HCT116 (cell line): ENCODE results near the gene CNTN4. TPM values are rescaled to one million over a fixed set of nuclear protein-coding genes. Genes with fewer than 3 reads are reported as not detected.

Source experiments
- ATAC-seq: fragments of 200-7000 bp; cut with Tn5 transposase; 2 replicates; pipeline ENCODE4 v1.9.1; 2020; ENCODE audit warnings: mild to moderate bottlenecking, moderate library complexity
- BruUV-seq: library from RNA; stranded (reverse); fragments of 400-500 nt; replicated peaks from 2 replicates; lab custom pipeline; 2021; lab: Mats Ljungman, UMichigan
- CTCF ChIA-PET: fragments of 300-600 bp; sonication (Branson Sonifier 250); formaldehyde crosslinking; loops from one replicate; lab custom pipeline; 2021; ENCODE audit warnings: antibody characterized with exemption; lab: Charles Lee
- POLR2A ChIA-PET: fragments of 300-600, 350-600 bp; sonication (Branson Sonifier 250); formaldehyde crosslinking; loops from one replicate; lab custom pipeline; 2021; ENCODE audit warnings: antibody characterized with exemption; lab: Charles Lee
- RAD21 ChIA-PET, 2 experiments: fragments of 300-600 bp; sonication (Branson Sonifier 250); formaldehyde crosslinking; loops; one replicate each; lab custom pipeline; 2023; ENCODE audit warnings: low total read pairs in 2 of 2; ENCODE audit not compliant: uncharacterized antibody in 2 of 2, unreplicated experiment in 2 of 2, low non-redundant PET in 1 of 2; lab: Charles Lee
- DNase-seq: peaks from one replicate; pipeline ENCODE4 v3.0.0-alpha.2; 2010; ENCODE audit warnings: low read depth, low spot score
- H2AFZ ChIP-seq: fragments of 200-600 bp; shearing (Covaris generic), sonication (generic); 2 replicates; pipeline ENCODE4 v1.6.1; 2017; ENCODE audit warnings: low read depth, mixed run types, mixed read lengths, antibody characterized with exemption, low read length; ENCODE audit not compliant: poor library complexity, severe bottlenecking
- H3K27ac ChIP-seq: 2 replicates; pipeline ENCODE4 v1.5.1; 2012; ENCODE audit warnings: low read depth, low read length
- H3K27me3 ChIP-seq: fragments of 200-600 bp; sonication (generic); 2 replicates; pipeline ENCODE4 v1.6.1; 2016; ENCODE audit warnings: mixed run types, low read length, mixed read lengths; ENCODE audit not compliant: insufficient read depth
- H3K36me3 ChIP-seq, 2 experiments: fragments of 200-500 bp in 1 of 2; fragments of 200-600 bp in 1 of 2; sonication (Bioruptor generic) in 1 of 2; sonication (generic) in 1 of 2; 2 replicates each; pipeline versions ENCODE4 v1.5.1 to v1.6.1; 2014 to 2016; ENCODE audit warnings: low read length in 2 of 2, inconsistent platforms in 1 of 2, mixed read lengths in 1 of 2, mixed run types in 1 of 2; ENCODE audit not compliant: insufficient read depth in 2 of 2, control insufficient read depth in 1 of 2
- H3K4me1 ChIP-seq, 2 experiments: fragments of 200-600 bp in 1 of 2; sonication (generic) in 1 of 2; 2 replicates each; pipeline versions ENCODE4 v1.5.1 to v1.6.1; 2012 to 2017; ENCODE audit warnings: low read length in 2 of 2, inconsistent platforms in 1 of 2, mild to moderate bottlenecking in 1 of 2, mixed read lengths in 1 of 2, mixed run types in 1 of 2, moderate library complexity in 1 of 2; ENCODE audit not compliant: insufficient read depth in 2 of 2, control insufficient read depth in 1 of 2
- H3K4me2 ChIP-seq: fragments of 200-600 bp; sonication (generic); 2 replicates; pipeline ENCODE4 v1.6.1; 2017; ENCODE audit warnings: mixed run types, low read length, mixed read lengths
- H3K4me3 ChIP-seq, 2 experiments: fragments of 200-600 bp in 1 of 2; sonication (generic) in 1 of 2; replicated peaks in 1 of 2; 2 replicates each; pipeline ENCODE4 v1.5.1; 2011 to 2016; ENCODE audit warnings: low read length in 2 of 2, control low read depth in 1 of 2, low read depth in 1 of 2, mild to moderate bottlenecking in 1 of 2, mixed read lengths in 1 of 2, mixed run types in 1 of 2
- H3K79me2 ChIP-seq: fragments of 200-600 bp; sonication (generic); 2 replicates; pipeline ENCODE4 v1.6.1; 2017; ENCODE audit warnings: mild to moderate bottlenecking, mixed run types, low read length, moderate library complexity, mixed read lengths; ENCODE audit not compliant: insufficient read depth
- H3K9ac ChIP-seq: fragments of 200-600 bp; sonication (generic); 2 replicates; pipeline ENCODE4 v1.6.1; 2016; ENCODE audit warnings: low read length, mixed read lengths
- H3K9me2 ChIP-seq: fragments of 200-600 bp; sonication (generic), shearing (Covaris generic); 2 replicates; pipeline ENCODE4 v1.6.1; 2017; ENCODE audit warnings: mixed run types, mild to moderate bottlenecking, moderate library complexity; ENCODE audit not compliant: insufficient read depth
- H3K9me3 ChIP-seq, 2 experiments: fragments of 200-500 bp in 1 of 2; fragments of 200-600 bp in 1 of 2; sonication (Bioruptor generic) in 1 of 2; sonication (generic) in 1 of 2; 2 replicates each; pipeline ENCODE4 v1.6.1; 2014 to 2017; ENCODE audit warnings: low read length in 2 of 2, mixed read lengths in 2 of 2, inconsistent platforms in 1 of 2, low read depth in 1 of 2, mild to moderate bottlenecking in 1 of 2, mixed run types in 1 of 2, moderate library complexity in 1 of 2; ENCODE audit not compliant: control insufficient read depth in 1 of 2, insufficient read depth in 1 of 2
- H4K20me1 ChIP-seq: fragments of 200-600 bp; sonication (generic), shearing (Covaris generic); 2 replicates; pipeline ENCODE4 v1.6.1; 2017; ENCODE audit warnings: mixed run types, mild to moderate bottlenecking, moderate library complexity; ENCODE audit not compliant: insufficient read depth
- CTCF ChIP-seq, 3 experiments: fragments of 200-600 bp in 1 of 3; sonication (generic) in 1 of 3; IDR thresholded peaks in 2 of 3; conservative IDR thresholded peaks in 1 of 3; 2 replicates each; pipeline ENCODE4 v1.5.1; 2012 to 2017; ENCODE audit warnings: low read depth in 2 of 3, low read length in 2 of 3, antibody characterized with exemption in 1 of 3, borderline replicate concordance in 1 of 3, control low read depth in 1 of 3, mild to moderate bottlenecking in 1 of 3, mixed read lengths in 1 of 3, mixed run types in 1 of 3, moderate library complexity in 1 of 3; ENCODE audit not compliant: insufficient read depth in 1 of 3
- EGR1 ChIP-seq: IDR thresholded peaks from 2 replicates; pipeline ENCODE4 v1.6.1; 2012; ENCODE audit warnings: low read depth
- FOSL1 ChIP-seq: IDR thresholded peaks from 2 replicates; pipeline ENCODE4 v1.6.1; 2012; ENCODE audit warnings: low read depth
- MAX ChIP-seq: IDR thresholded peaks from 2 replicates; pipeline ENCODE4 v1.6.1; 2012
- RAD21 ChIP-seq: IDR thresholded peaks from 2 replicates; pipeline ENCODE4 v1.6.1; 2012; ENCODE audit warnings: low read depth, mild to moderate bottlenecking
- REST ChIP-seq: IDR thresholded peaks from 2 replicates; pipeline ENCODE4 v1.6.1; 2012; ENCODE audit warnings: low read depth
- intact Hi-C: fragments of 100-400 bp; cut with micrococcal nuclease; formaldehyde crosslinking; loops from 2 replicates; pipeline ENCODE4 v1.10.0; 2022
- total RNA-seq: library from RNA; stranded (reverse); gene quantifications from one replicate; pipeline ENCODE4 v1.2.1, GENCODE V29; 2021; ENCODE audit not compliant: unreplicated experiment

CNTN4 gene
- total RNA-seq, 1 experiment from 2014 or later: not detected

- Histone ChIP-seq H3K27ac (no peak overlapping the region), H2AFZ (no peak overlapping the region), H3K4me3 (no peak overlapping the region), H3K79me2 (no peaks in the 10 kb centered on the region), H3K4me2 (no peak overlapping the region), H3K9ac (no peak overlapping the region), H3K27me3 (no peaks in the 10 kb centered on the region), H3K9me3 (peaks cover 3 to 29% of the 10 kb centered on the region in 2 experiments; a peak in 2 of 4 replicates), H3K4me1 (no peaks in the 10 kb centered on the region), H3K36me3 (no peaks in the 10 kb centered on the region), H3K9me2 (no peaks in the 10 kb centered on the region), H4K20me1 (no peaks in the 10 kb centered on the region)
- intact Hi-C loops: no loop called here
- ATAC-seq (no peak), DNase-seq (no peak)
- ChIA-PET CTCF (no interaction called here), RAD21 (no interaction called here), POLR2A (no interaction called here)
- BruUV-seq: no TSS peak
- TF ChIP-seq RAD21 (no peak), MAX (no peak), EGR1 (no peak), CTCF (IDR thresholded peaks at IDR 0.05 in 2 of 3, conservative IDR thresholded peaks at IDR 0.05 in 1 of 3; ENCODE audit: borderline replicate concordance in 1 of 3, insufficient read depth in 1 of 3, low read depth in 2 of 3, low read length in 2 of 3) (no peak), REST (no peak), FOSL1 (no peak)
Observed at GRCh38 chr3:2211568-2211967, 112.9 kb downstream of the CNTN4 start.
